SK-N-SH (cell line): ENCODE data around the gene PIP4K2A.

Experiments used
- CTCF ChIP-seq: fragments of 200-600 bp; sonication (generic); IDR thresholded peaks from 2 replicates; pipeline ENCODE4 v1.6.1; 2017; ENCODE audit warnings: antibody characterized with exemption, mild to moderate bottlenecking, moderate library complexity
- GABPA ChIP-seq: IDR thresholded peaks from 2 replicates; pipeline ENCODE4 v1.4.0; 2012; ENCODE audit warnings: low read depth, mild to moderate bottlenecking
- POLR2AphosphoS5 ChIP-seq: IDR thresholded peaks from 2 replicates; pipeline ENCODE4 v1.6.1; 2012; ENCODE audit warnings: low read depth, low read length
- RAD21 ChIP-seq: IDR thresholded peaks from 2 replicates; pipeline ENCODE4 v1.6.1; 2012; ENCODE audit warnings: mild to moderate bottlenecking, low read length
- TCF12 ChIP-seq: IDR thresholded peaks from 2 replicates; pipeline ENCODE4 v1.4.0; 2012
- TF ChIP-seq, protein P1 (sequence below): IDR thresholded peaks from 2 replicates; pipeline ENCODE4 v1.6.1; 2012; ENCODE audit warnings: mild to moderate bottlenecking, low read depth, low read length, moderate library complexity

GRCh38 chr10:22657024-22657423, 57.4 kb downstream of the PIP4K2A start:
- TF ChIP-seq TCF12 (no peak), POLR2AphosphoS5 (no peak), CTCF (no peak), RAD21 (no peak), GABPA (no peak)
- TF ChIP-seq, protein P1, sequence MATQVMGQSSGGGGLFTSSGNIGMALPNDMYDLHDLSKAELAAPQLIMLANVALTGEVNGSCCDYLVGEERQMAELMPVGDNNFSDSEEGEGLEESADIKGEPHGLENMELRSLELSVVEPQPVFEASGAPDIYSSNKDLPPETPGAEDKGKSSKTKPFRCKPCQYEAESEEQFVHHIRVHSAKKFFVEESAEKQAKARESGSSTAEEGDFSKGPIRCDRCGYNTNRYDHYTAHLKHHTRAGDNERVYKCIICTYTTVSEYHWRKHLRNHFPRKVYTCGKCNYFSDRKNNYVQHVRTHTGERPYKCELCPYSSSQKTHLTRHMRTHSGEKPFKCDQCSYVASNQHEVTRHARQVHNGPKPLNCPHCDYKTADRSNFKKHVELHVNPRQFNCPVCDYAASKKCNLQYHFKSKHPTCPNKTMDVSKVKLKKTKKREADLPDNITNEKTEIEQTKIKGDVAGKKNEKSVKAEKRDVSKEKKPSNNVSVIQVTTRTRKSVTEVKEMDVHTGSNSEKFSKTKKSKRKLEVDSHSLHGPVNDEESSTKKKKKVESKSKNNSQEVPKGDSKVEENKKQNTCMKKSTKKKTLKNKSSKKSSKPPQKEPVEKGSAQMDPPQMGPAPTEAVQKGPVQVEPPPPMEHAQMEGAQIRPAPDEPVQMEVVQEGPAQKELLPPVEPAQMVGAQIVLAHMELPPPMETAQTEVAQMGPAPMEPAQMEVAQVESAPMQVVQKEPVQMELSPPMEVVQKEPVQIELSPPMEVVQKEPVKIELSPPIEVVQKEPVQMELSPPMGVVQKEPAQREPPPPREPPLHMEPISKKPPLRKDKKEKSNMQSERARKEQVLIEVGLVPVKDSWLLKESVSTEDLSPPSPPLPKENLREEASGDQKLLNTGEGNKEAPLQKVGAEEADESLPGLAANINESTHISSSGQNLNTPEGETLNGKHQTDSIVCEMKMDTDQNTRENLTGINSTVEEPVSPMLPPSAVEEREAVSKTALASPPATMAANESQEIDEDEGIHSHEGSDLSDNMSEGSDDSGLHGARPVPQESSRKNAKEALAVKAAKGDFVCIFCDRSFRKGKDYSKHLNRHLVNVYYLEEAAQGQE = no peak
